GM23338 (cell line): ENCODE data around the gene SARS1. TPM values are rescaled to one million over a fixed set of nuclear protein-coding genes. Genes with fewer than 3 reads are reported as not detected.

Source experiments
- ATAC-seq: fragments of 200-7000 bp; cut with Tn5 transposase; 3 replicates; pipeline ENCODE4 v1.9.1; 2020
- DNase-seq: peaks from one replicate; pipeline ENCODE4 v3.0.0-alpha.2; 2015; ENCODE audit warnings: low spot score
- H2AFZ ChIP-seq: fragments of 200-600 bp; sonication (generic); 2 replicates; pipeline ENCODE4 v1.8.0; 2016; ENCODE audit warnings: antibody characterized with exemption, mild to moderate bottlenecking, moderate library complexity
- H3F3A ChIP-seq: fragments of 200-600 bp; sonication (generic); replicated peaks from 2 replicates; pipeline ENCODE4 v1.8.0; 2017; ENCODE audit warnings: antibody characterized with exemption, mixed run types, low read depth
- H3K27ac ChIP-seq: fragments of 200-600 bp; sonication (generic); 2 replicates; pipeline ENCODE4 v1.6.1; 2016; ENCODE audit warnings: low read depth
- H3K27me3 ChIP-seq: fragments of 200-600 bp; sonication (generic); 2 replicates; pipeline ENCODE4 v1.8.0; 2016; ENCODE audit warnings: mild to moderate bottlenecking, mixed run types, moderate library complexity; ENCODE audit not compliant: insufficient read depth
- H3K36me3 ChIP-seq: fragments of 200-600 bp; sonication (generic); 2 replicates; pipeline ENCODE4 v1.8.0; 2016; ENCODE audit warnings: mild to moderate bottlenecking; ENCODE audit not compliant: insufficient read depth
- H3K4me1 ChIP-seq: fragments of 200-600 bp; sonication (generic); 2 replicates; pipeline ENCODE4 v1.8.0; 2016; ENCODE audit warnings: mild to moderate bottlenecking, moderate library complexity; ENCODE audit not compliant: insufficient read depth
- H3K4me2 ChIP-seq: fragments of 200-600 bp; sonication (generic); 2 replicates; pipeline ENCODE4 v1.7.1; 2017; ENCODE audit warnings: mixed run types
- H3K4me3 ChIP-seq: fragments of 200-600 bp; sonication (generic); 2 replicates; pipeline ENCODE4 v1.6.1; 2016; ENCODE audit warnings: mixed run types
- H3K79me2 ChIP-seq: fragments of 200-600 bp; sonication (generic); replicated peaks from 2 replicates; pipeline ENCODE4 v1.8.0; 2017; ENCODE audit warnings: mild to moderate bottlenecking; ENCODE audit not compliant: insufficient read depth
- H3K9me2 ChIP-seq: fragments of 200-600 bp; sonication (generic); 2 replicates; pipeline ENCODE4 v1.8.0; 2017; ENCODE audit not compliant: insufficient read depth
- H4K20me1 ChIP-seq: fragments of 200-600 bp; sonication (generic); replicated peaks from 2 replicates; pipeline ENCODE4 v1.8.0; 2017; ENCODE audit warnings: mild to moderate bottlenecking; ENCODE audit not compliant: insufficient read depth
- H3K27ac Mint-ChIP-seq: 2 replicates; pipeline ENCODE4 v1.8.0; 2020; ENCODE audit warnings: inconsistent platforms, mild to moderate bottlenecking, moderate library complexity, mixed read lengths
- H3K27me3 Mint-ChIP-seq: 3 replicates; pipeline ENCODE4 v1.8.0; 2022; ENCODE audit warnings: low read depth, mild to moderate bottlenecking, moderate library complexity, mixed read lengths, inconsistent platforms; ENCODE audit not compliant: insufficient read depth, poor library complexity
- H3K36me3 Mint-ChIP-seq: 3 replicates; pipeline ENCODE4 v1.8.0; 2021; ENCODE audit warnings: low read depth, mild to moderate bottlenecking, inconsistent platforms, moderate library complexity, mixed read lengths
- H3K4me1 Mint-ChIP-seq: 3 replicates; pipeline ENCODE4 v1.8.0; 2020; ENCODE audit warnings: mild to moderate bottlenecking, inconsistent platforms, mixed read lengths
- H3K4me3 Mint-ChIP-seq: 3 replicates; pipeline ENCODE4 v1.8.0; 2021; ENCODE audit warnings: moderate library complexity, mild to moderate bottlenecking, inconsistent platforms, mixed read lengths
- H3K9me3 Mint-ChIP-seq: 3 replicates; pipeline ENCODE4 v1.8.0; 2020; ENCODE audit warnings: moderate library complexity, mild to moderate bottlenecking, inconsistent platforms, mixed read lengths
- CREB1 ChIP-seq: fragments of 250-450 bp; sonication (Bioruptor Pico); IDR thresholded peaks from 2 replicates; pipeline ENCODE4 v1.5.0; 2020; ENCODE audit warnings: low read depth, mild to moderate bottlenecking, moderate library complexity
- CTCF ChIP-seq, 2 experiments: fragments of 200-600 bp in 1 of 2; sonication (generic) in 1 of 2; conservative IDR thresholded peaks; 2 replicates each; pipeline versions ENCODE4 v1.5.1 to v1.6.1; 2016 to 2017; ENCODE audit warnings: antibody characterized with exemption in 2 of 2, low read depth in 2 of 2, mild to moderate bottlenecking in 2 of 2, moderate library complexity in 1 of 2
- ETS1 ChIP-seq: IDR thresholded peaks from 2 replicates; pipeline ENCODE4 v1.6.1; 2016; ENCODE audit warnings: antibody characterized with exemption
- EZH2 ChIP-seq: fragments of 200-600 bp; sonication (generic); IDR thresholded peaks from one replicate; pipeline ENCODE4 v1.8.0; 2017; ENCODE audit warnings: antibody characterized with exemption, mild to moderate bottlenecking, low read depth; ENCODE audit not compliant: unreplicated experiment
- EZH2phosphoT487 ChIP-seq: fragments of 200-600 bp; sonication (generic); IDR thresholded peaks from one replicate; pipeline ENCODE4 v1.8.1; 2018; ENCODE audit warnings: antibody characterized with exemption; ENCODE audit not compliant: unreplicated experiment
- JUNB ChIP-seq: IDR thresholded peaks from one replicate; pipeline ENCODE4 v1.6.1; 2016; ENCODE audit warnings: antibody characterized with exemption; ENCODE audit not compliant: unreplicated experiment
- NANOG ChIP-seq: IDR thresholded peaks from 2 replicates; pipeline ENCODE4 v1.6.1; 2016; ENCODE audit warnings: antibody characterized with exemption, borderline replicate concordance
- POLR2AphosphoS5 ChIP-seq: IDR thresholded peaks from 2 replicates; pipeline ENCODE4 v1.6.1; 2016; ENCODE audit warnings: antibody characterized with exemption, low read depth
- REST ChIP-seq: IDR thresholded peaks from one replicate; pipeline ENCODE4 v1.6.1; 2018; ENCODE audit warnings: antibody characterized with exemption; ENCODE audit not compliant: unreplicated experiment
- STAT1 ChIP-seq: IDR thresholded peaks from one replicate; pipeline ENCODE4 v1.6.1; 2016; ENCODE audit warnings: antibody characterized with exemption; ENCODE audit not compliant: unreplicated experiment
- ZNF114 ChIP-seq: fragments of 250-450 bp; sonication (Bioruptor Pico); IDR thresholded peaks from 2 replicates; pipeline ENCODE4 v1.5.0; 2020; ENCODE audit warnings: mild to moderate bottlenecking, moderate library complexity
- ZNF331 ChIP-seq: fragments of 250-450 bp; sonication (Bioruptor Pico); IDR thresholded peaks from 2 replicates; pipeline ENCODE4 v1.5.0; 2020; ENCODE audit warnings: low read depth, mild to moderate bottlenecking, moderate library complexity
- ZNF462 ChIP-seq: fragments of 250-450 bp; sonication (Bioruptor Pico); IDR thresholded peaks from 2 replicates; pipeline ENCODE4 v1.5.0; 2020; ENCODE audit warnings: mild to moderate bottlenecking, moderate library complexity
- polyA plus RNA-seq: library from polyadenylated mRNA; unstranded; fragments of >200 nt; fragmentation: Nextera tagmentation; extraction: Ambion mirVana; gene quantifications from 2 replicates; pipeline ENCODE4 v1.2.1, GENCODE V29; 2016
- total RNA-seq: library from RNA; depleted of rRNA; stranded (reverse); fragments of >200 nt; shearing (Covaris generic); gene quantifications from 2 replicates; pipeline ENCODE4 v1.2.3, GENCODE V29; 2014

SARS1 gene
- total and polyA plus RNA-seq, 2 experiments from 2014 or later = 141 to 166 TPM

- Mint-ChIP-seq H3K4me1 (peaks cover 16% of the 10 kb centered on the region), H3K4me3 (no peak overlapping the region), H3K27ac (no peak overlapping the region), H3K27me3 (peaks cover 2% of the 10 kb centered on the region), H3K36me3 (no peaks in the 10 kb centered on the region), H3K9me3 (no peaks in the 10 kb centered on the region)
- Histone ChIP-seq H3K4me1 (no peaks in the 10 kb centered on the region), H4K20me1 (no peaks in the 10 kb centered on the region), H3F3A (no peaks in the 10 kb centered on the region), H3K27ac (no peak overlapping the region), H3K79me2 (no peaks in the 10 kb centered on the region), H2AFZ (no peak overlapping the region), H3K4me3 (no peak overlapping the region), H3K9me2 (no peaks in the 10 kb centered on the region), H3K27me3 (no peaks in the 10 kb centered on the region), H3K4me2 (no peak overlapping the region), H3K36me3 (no peaks in the 10 kb centered on the region)
- ATAC-seq = no peak
- TF ChIP-seq REST (no peak), ZNF114 (CRISPR knock-in tag) (no peak), CTCF (conservative IDR thresholded peaks at IDR 0.05; ENCODE audit: low read depth in 2 of 2) (no peak), ETS1 (no peak), POLR2AphosphoS5 (no peak), NANOG (no peak), STAT1 (no peak), ZNF462 (CRISPR knock-in tag) (no peak), JUNB (no peak), CREB1 (CRISPR knock-in tag) (no peak), EZH2phosphoT487 (no peak), EZH2 (no peak), ZNF331 (CRISPR knock-in tag) (no peak)
- no peak for DNase-seq
Measured at GRCh38 chr1:109187127-109187526, 26.6 kb upstream of the SARS1 start.
